Tongue (tissue), 2 donors: ENCODE measurements around the gene ECI2. TPM values are rescaled to one million over a fixed set of nuclear protein-coding genes. Genes with fewer than 3 reads are reported as not detected.
"Not testable (repeated sequence)": the region's sequence is repeated elsewhere in the genome, so short reads cannot be mapped to it uniquely, and the experiment has no call there.

Experiments
- DNase-seq: peaks from one replicate; pipeline ENCODE4 v3.0.0-alpha.2; 2015
- total RNA-seq: library from RNA; depleted of rRNA; stranded (reverse); fragments of >200 nt; gene quantifications from one replicate; pipeline ENCODE4 v1.2.3, GENCODE V29; 2014

The ECI2 gene
- total RNA-seq, 1 donor from 2014 or later = 61.1 TPM

GRCh38 chr6:4101298-4101697, 34.1 kb downstream of the ECI2 start:
- DNase-seq = no peak

- DNase-seq = no peak
Measured at GRCh38 chr6:4100655-4101054, 34.7 kb downstream of the ECI2 start.

- DNase-seq = no peak
Measured at GRCh38 chr6:4093288-4093687, 42.1 kb downstream of the ECI2 start.

- no peak for DNase-seq
Measured at GRCh38 chr6:4091941-4092340, 43.4 kb downstream of the ECI2 start.

- not testable (repeated sequence) for DNase-seq
Measured at GRCh38 chr6:4090043-4090442, 45.3 kb downstream of the ECI2 start.

- DNase-seq = no peak
Measured at GRCh38 chr6:4088704-4089103, 46.7 kb downstream of the ECI2 start.

- DNase-seq = no peak
Measured at GRCh38 chr6:4085332-4085700, 50.1 kb downstream of the ECI2 start.

- no peak for DNase-seq
Measured at GRCh38 chr6:4084444-4085331, 50.7 kb downstream of the ECI2 start.

GRCh38 chr6:4078691-4079471, 56.5 kb downstream of the ECI2 start, which contains the start of gene FAM217A:
TSS of gene FAM217A (minus strand) at chr6:4079137. CDS start at chr6:4077414, 1,723 bp downstream.
- no peak for DNase-seq

- no peak for DNase-seq
Measured at GRCh38 chr6:4074478-4075235, 60.7 kb downstream of the ECI2 start.

GRCh38 chr6:4071330-4071729, 64.0 kb downstream of the ECI2 start:
- DNase-seq = no peak

GRCh38 chr6:4069199-4069598, 66.2 kb downstream of the ECI2 start:
- DNase-seq = no peak

GRCh38 chr6:4067673-4068072, 67.7 kb downstream of the ECI2 start:
- no peak for DNase-seq

GRCh38 chr6:4066029-4066755, 69.2 kb downstream of the ECI2 start:
- no peak for DNase-seq

Other genes with a start within 250 kb of the ECI2 start
- not detected for gene FAM217A, start 56.4 kb downstream of the ECI2 start, total RNA-seq